Stimulated activated CD4-positive, alpha-beta T cell treated with anti-CD3 and anti-CD28 coated beads, Interleukin-12 subunit alpha, Interleukin-12 subunit beta, amount 100 ng/mL, for 4 hours (primary cell): ENCODE data around the gene OPN4.

ENCODE experiments used
- DNase-seq: peaks from one replicate; pipeline ENCODE4 v3.0.0-alpha.2; 2020

Gene OPN4

GRCh38 chr10:86684331-86685097 lies 30.2 kb downstream of the OPN4 start:
- DNase-seq, result no peak

GRCh38 chr10:86685416-86685815 lies 31.1 kb downstream of the OPN4 start:
- DNase-seq, result no peak

GRCh38 chr10:86685893-86686632 lies 31.7 kb downstream of the OPN4 start:
- DNase-seq, result no peak

- DNase-seq, result no peak
These were observed 32.6 kb downstream of the OPN4 start for GRCh38 chr10:86686972-86687371.

GRCh38 chr10:86687750-86688149 lies 33.4 kb downstream of the OPN4 start:
- DNase-seq, result no peak

- DNase-seq, result peak; percentile 33
These were observed 34.1 kb downstream of the OPN4 start for GRCh38 chr10:86688398-86688921.

- no peak for DNase-seq
These were observed 34.8 kb downstream of the OPN4 start for GRCh38 chr10:86689146-86689545.

- DNase-seq, result no peak
These were observed 35.9 kb downstream of the OPN4 start for GRCh38 chr10:86690231-86690630.

GRCh38 chr10:86690657-86691084 lies 36.3 kb downstream of the OPN4 start:
- DNase-seq, result no peak

GRCh38 chr10:86691333-86692022 lies 37.1 kb downstream of the OPN4 start:
- no peak for DNase-seq

GRCh38 chr10:86692023-86692514 lies 37.7 kb downstream of the OPN4 start:
- DNase-seq, result no peak

- DNase-seq, result no peak
These were observed 38.3 kb downstream of the OPN4 start for GRCh38 chr10:86692664-86693063.

GRCh38 chr10:86693275-86693674 lies 38.9 kb downstream of the OPN4 start:
- no peak for DNase-seq

GRCh38 chr10:86693721-86694369 lies 39.5 kb downstream of the OPN4 start:
- DNase-seq, result peak; percentile 23

- DNase-seq, result no peak
These were observed 44.0 kb downstream of the OPN4 start for GRCh38 chr10:86698207-86698940.

GRCh38 chr10:86699125-86699524 lies 44.8 kb downstream of the OPN4 start:
- DNase-seq, result no peak

GRCh38 chr10:86699541-86699940 lies 45.2 kb downstream of the OPN4 start:
- DNase-seq, result no peak

GRCh38 chr10:86699991-86700840 lies 45.9 kb downstream of the OPN4 start:
- no peak for DNase-seq

GRCh38 chr10:86700851-86701617 lies 46.7 kb downstream of the OPN4 start:
- DNase-seq, result no peak

GRCh38 chr10:86703176-86703575 lies 48.8 kb downstream of the OPN4 start:
- DNase-seq, result no peak
